Neural cell (in vitro differentiated cells): ENCODE results near the gene ENG. TPM values are rescaled to one million over a fixed set of nuclear protein-coding genes. Genes with fewer than 3 reads are reported as not detected.

Experiments used
- H2AFZ ChIP-seq: fragments of 200-600, 300-800 bp; sonication (generic), shearing (Covaris generic); 2 replicates; pipeline ENCODE4 v1.6.0; 2014; ENCODE audit warnings: low read depth, mild to moderate bottlenecking, antibody characterized with exemption, low read length, moderate library complexity
- H3F3A ChIP-seq: fragments of 200-600 bp; shearing (Covaris generic); 2 replicates; pipeline ENCODE4 v1.6.1; 2016; ENCODE audit warnings: mild to moderate bottlenecking, moderate library complexity, mixed read lengths, antibody characterized with exemption, low read length; ENCODE audit not compliant: insufficient read depth, poor library complexity, severe bottlenecking
- H3K27ac ChIP-seq: fragments of 200-600, 300-800 bp; sonication (generic), shearing (Covaris generic); 2 replicates; pipeline ENCODE4 v1.5.1; 2014; ENCODE audit warnings: mild to moderate bottlenecking, low read length, moderate library complexity
- H3K27me3 ChIP-seq: fragments of 300-800, 200-600 bp; sonication (generic), shearing (Covaris generic); 2 replicates; pipeline ENCODE4 v1.6.0; 2014; ENCODE audit warnings: mild to moderate bottlenecking, low read depth, low read length, moderate library complexity; ENCODE audit not compliant: insufficient read depth
- H3K36me3 ChIP-seq: fragments of 300-800, 200-600 bp; sonication (generic), shearing (Covaris generic); 2 replicates; pipeline ENCODE4 v1.5.1; 2014; ENCODE audit warnings: mild to moderate bottlenecking, antibody characterized with exemption, low read length, moderate library complexity; ENCODE audit not compliant: insufficient read depth
- H3K4me2 ChIP-seq: fragments of 300-800, 200-600 bp; sonication (generic), shearing (Covaris generic); 2 replicates; pipeline ENCODE4 v1.6.0; 2014; ENCODE audit warnings: mild to moderate bottlenecking, low read length
- H3K4me3 ChIP-seq: fragments of 300-800, 200-600 bp; sonication (generic), shearing (Covaris generic); 2 replicates; pipeline ENCODE4 v1.5.1; 2014; ENCODE audit warnings: mild to moderate bottlenecking, low read length, moderate library complexity
- H3K79me2 ChIP-seq: fragments of 200-600 bp; shearing (Covaris generic); replicated peaks from 2 replicates; pipeline ENCODE4 v1.6.0; 2014; ENCODE audit warnings: mild to moderate bottlenecking, low read length, moderate library complexity; ENCODE audit not compliant: insufficient read depth
- H3K9ac ChIP-seq: fragments of 300-800, 200-600 bp; sonication (generic), shearing (Covaris generic); 2 replicates; pipeline ENCODE4 v1.6.1; 2016; ENCODE audit warnings: mild to moderate bottlenecking, low read length, mixed read lengths
- H3K9me2 ChIP-seq: fragments of 200-600 bp; shearing (Covaris generic); 2 replicates; pipeline ENCODE4 v1.6.1; 2016; ENCODE audit warnings: mild to moderate bottlenecking, low read length, mixed read lengths; ENCODE audit not compliant: insufficient read depth
- H3K9me3 ChIP-seq: fragments of 200-600, 300-800 bp; sonication (generic), shearing (Covaris generic); 2 replicates; pipeline ENCODE4 v1.6.1; 2016; ENCODE audit warnings: mild to moderate bottlenecking, mixed run types, low read length, moderate library complexity, mixed read lengths
- H4K20me1 ChIP-seq: fragments of 200-600 bp; shearing (Covaris generic); 2 replicates; pipeline ENCODE4 v1.6.1; 2016; ENCODE audit warnings: mild to moderate bottlenecking, mixed run types; ENCODE audit not compliant: insufficient read depth
- CTCF ChIP-seq: fragments of 450-650 bp; IDR thresholded peaks from 2 replicates; pipeline ENCODE4 v1.5.1; 2014; ENCODE audit warnings: antibody characterized with exemption, mild to moderate bottlenecking, moderate library complexity; ENCODE audit not compliant: poor library complexity, severe bottlenecking
- EP300 ChIP-seq: fragments of 450-650 bp; conservative IDR thresholded peaks from 2 replicates; pipeline ENCODE4 v1.6.1; 2014; ENCODE audit warnings: antibody characterized with exemption, mild to moderate bottlenecking, moderate library complexity; ENCODE audit not compliant: poor library complexity, severe bottlenecking
- EZH2 ChIP-seq: fragments of 200-600, 300-800 bp; shearing (Covaris generic), sonication (generic); IDR thresholded peaks from 2 replicates; pipeline ENCODE4 v1.6.1; 2014; ENCODE audit warnings: antibody characterized with exemption, low read length, borderline replicate concordance, mild to moderate bottlenecking; ENCODE audit not compliant: insufficient read depth, poor library complexity, severe bottlenecking
- MXI1 ChIP-seq: fragments of 450-650 bp; conservative IDR thresholded peaks from 2 replicates; pipeline ENCODE4 v1.6.1; 2014; ENCODE audit warnings: antibody characterized with exemption, mild to moderate bottlenecking; ENCODE audit not compliant: poor library complexity, severe bottlenecking
- POLR2AphosphoS5 ChIP-seq: IDR thresholded peaks from 2 replicates; pipeline ENCODE4 v1.6.1; 2012
- RAD21 ChIP-seq: fragments of 450-650 bp; conservative IDR thresholded peaks from 2 replicates; pipeline ENCODE4 v1.6.1; 2014; ENCODE audit warnings: antibody characterized with exemption, mild to moderate bottlenecking, moderate library complexity
- REST ChIP-seq: IDR thresholded peaks from 2 replicates; pipeline ENCODE4 v1.6.1; 2012; ENCODE audit warnings: borderline replicate concordance
- SMC3 ChIP-seq: fragments of 450-650 bp; conservative IDR thresholded peaks from 2 replicates; pipeline ENCODE4 v1.6.1; 2014; ENCODE audit warnings: antibody characterized with exemption, mild to moderate bottlenecking, moderate library complexity; ENCODE audit not compliant: poor library complexity
- TAF1 ChIP-seq: IDR thresholded peaks from 2 replicates; pipeline ENCODE4 v1.6.1; 2012; ENCODE audit warnings: low read depth
- polyA plus RNA-seq: library from polyadenylated mRNA; depleted of rRNA; stranded (reverse); fragments of >200 nt; gene quantifications from 2 replicates; pipeline ENCODE4 v1.2.3, GENCODE V29; 2014

The ENG gene
- polyA plus RNA-seq, 1 donor from 2014 or later, result not detected

GRCh38 chr9:127872369-127873222 lies 18.1 kb upstream of the ENG start:
- Histone ChIP-seq H4K20me1 (no peaks in the 10 kb centered on the region), H3K36me3 (no peaks in the 10 kb centered on the region), H3K79me2 (peaks cover 7% of the 10 kb centered on the region), H3K9me2 (no peaks in the 10 kb centered on the region), H3K27me3 (no peaks in the 10 kb centered on the region), H3F3A (no peaks in the 10 kb centered on the region), H2AFZ (no peak overlapping the region), H3K9me3 (no peaks in the 10 kb centered on the region), H3K4me3 (no peak overlapping the region), H3K27ac (no peak overlapping the region), H3K4me2 (no peak overlapping the region), H3K9ac (no peak overlapping the region)
- TF ChIP-seq TAF1 (no peak), POLR2AphosphoS5 (no peak), EP300 (no peak), MXI1 (no peak), REST (no peak), CTCF (no peak), RAD21 (no peak), SMC3 (no peak), EZH2 (no peak)

GRCh38 chr9:127871531-127871930 lies 17.1 kb upstream of the ENG start:
- Histone ChIP-seq H3K4me3 (no peak overlapping the region), H3K9me2 (no peaks in the 10 kb centered on the region), H3K27me3 (no peaks in the 10 kb centered on the region), H3K27ac (no peak overlapping the region), H2AFZ (no peak overlapping the region), H3K4me2 (no peak overlapping the region), H3K36me3 (no peaks in the 10 kb centered on the region), H3K9me3 (no peaks in the 10 kb centered on the region), H3F3A (no peaks in the 10 kb centered on the region), H4K20me1 (no peaks in the 10 kb centered on the region), H3K9ac (no peak overlapping the region), H3K79me2 (no peaks in the 10 kb centered on the region)
- TF ChIP-seq EP300, result no peak
- no peak for TF ChIP-seq TAF1
- TF ChIP-seq RAD21, result no peak
- TF ChIP-seq EZH2, result no peak
- no peak for TF ChIP-seq REST
- no peak for TF ChIP-seq CTCF
- no peak for TF ChIP-seq MXI1
- no peak for TF ChIP-seq POLR2AphosphoS5
